ENCODE data around the gene TP53BP1.

TP53BP1 gene

DNA sequence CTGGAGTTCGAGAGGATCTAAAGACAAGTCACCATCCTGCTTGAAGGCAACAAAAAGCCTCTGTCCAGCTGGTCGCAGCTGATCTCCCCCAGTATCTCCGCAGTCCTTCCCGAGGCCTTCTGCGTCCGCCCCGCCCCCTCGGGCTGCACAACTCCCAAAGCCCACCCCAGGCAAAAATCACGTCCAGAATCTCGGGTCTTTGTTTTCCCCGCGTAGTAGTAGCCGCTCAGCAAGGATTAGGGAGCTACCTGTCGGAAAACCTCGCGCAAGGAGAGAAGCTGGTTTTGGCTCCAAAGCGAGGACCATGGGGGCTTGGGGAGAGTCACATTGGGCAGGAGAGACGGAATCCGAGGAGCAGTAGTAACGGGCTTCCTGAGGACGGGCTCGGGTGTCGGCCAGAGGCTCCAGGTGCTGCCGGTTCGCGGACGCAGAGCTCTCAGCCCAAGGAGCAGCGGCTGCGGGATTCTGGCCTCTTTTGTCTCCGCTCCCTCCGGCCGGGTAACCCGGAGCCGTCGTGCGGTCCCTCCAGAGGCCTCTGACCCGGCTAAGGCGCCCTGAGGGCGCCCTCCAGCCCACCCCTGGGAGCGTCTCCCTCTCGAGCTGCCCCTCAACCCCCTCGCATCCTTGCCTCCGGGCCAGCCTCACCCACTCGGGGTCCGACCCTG, 122.5 kb downstream of the TP53BP1 start:
- in situ Hi-C loops (cut with HindIII; ENCODE audit: low sequenced_read_pairs), result no loop called here

DNA sequence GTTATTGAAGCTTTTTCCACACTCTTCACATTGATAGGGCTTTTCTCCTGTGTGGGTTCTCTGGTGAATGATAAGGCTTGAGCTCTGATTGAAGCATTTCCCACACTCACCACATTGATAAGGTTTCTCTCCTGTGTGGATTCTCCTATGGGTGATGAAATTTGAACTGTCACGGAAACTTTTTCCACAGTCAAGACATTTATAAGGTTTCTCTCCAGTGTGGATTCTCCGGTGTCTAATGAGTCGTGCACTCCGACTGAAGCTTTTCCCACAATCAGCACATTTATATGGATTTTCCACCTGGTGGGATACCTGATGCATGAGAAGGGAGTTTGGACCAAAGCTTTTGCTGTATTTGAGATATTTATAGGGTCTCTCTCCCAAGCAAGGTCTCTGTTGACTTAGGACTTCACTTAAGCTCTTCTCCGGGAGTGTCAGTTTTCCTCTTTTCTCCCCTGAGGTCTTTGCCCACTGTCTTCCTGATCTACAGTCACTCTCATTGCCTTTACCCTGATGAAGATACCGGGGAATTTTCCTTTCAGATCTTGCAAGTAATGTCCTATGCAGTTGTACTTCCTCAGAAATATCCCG, 131.5 kb downstream of the TP53BP1 start:
- in situ Hi-C loops (cut with HindIII; ENCODE audit: low sequenced_read_pairs), result no loop called here

GRCh38 chr15:43360821-43361220, 132.1 kb downstream of the TP53BP1 start:
- in situ Hi-C loops (cut with HindIII; ENCODE audit: low sequenced_read_pairs), result no loop called here

Data from endothelial cell of hepatic sinusoid (primary cell).